ENCODE results near the gene DYSF.

Gene DYSF

DNA sequence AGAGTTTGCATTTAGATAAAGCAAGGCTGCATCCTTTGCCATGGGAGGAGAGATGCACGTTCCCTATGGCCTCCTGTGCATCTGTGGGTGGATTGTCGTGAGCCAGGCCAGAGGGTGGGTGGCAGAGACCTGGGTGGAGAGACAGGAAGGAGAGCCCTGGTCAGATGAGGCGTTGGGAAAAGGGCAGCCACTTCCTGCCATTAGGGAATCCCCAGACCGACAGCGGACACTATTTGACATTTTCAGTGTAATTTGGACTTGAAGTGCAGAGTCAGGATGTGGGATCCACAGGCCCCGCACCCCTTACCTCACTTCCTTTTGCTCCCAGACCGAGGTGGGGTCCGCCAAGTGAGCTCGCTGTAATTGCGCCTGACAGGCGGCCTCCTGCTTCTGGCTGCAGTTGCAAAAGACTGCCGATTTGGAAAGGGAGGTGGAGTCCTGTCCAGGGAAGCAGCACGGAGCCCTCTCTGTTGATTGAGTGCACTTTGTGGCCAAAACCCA lies 150.0 kb downstream of the DYSF start:
- TF ChIP-seq, protein P1, sequence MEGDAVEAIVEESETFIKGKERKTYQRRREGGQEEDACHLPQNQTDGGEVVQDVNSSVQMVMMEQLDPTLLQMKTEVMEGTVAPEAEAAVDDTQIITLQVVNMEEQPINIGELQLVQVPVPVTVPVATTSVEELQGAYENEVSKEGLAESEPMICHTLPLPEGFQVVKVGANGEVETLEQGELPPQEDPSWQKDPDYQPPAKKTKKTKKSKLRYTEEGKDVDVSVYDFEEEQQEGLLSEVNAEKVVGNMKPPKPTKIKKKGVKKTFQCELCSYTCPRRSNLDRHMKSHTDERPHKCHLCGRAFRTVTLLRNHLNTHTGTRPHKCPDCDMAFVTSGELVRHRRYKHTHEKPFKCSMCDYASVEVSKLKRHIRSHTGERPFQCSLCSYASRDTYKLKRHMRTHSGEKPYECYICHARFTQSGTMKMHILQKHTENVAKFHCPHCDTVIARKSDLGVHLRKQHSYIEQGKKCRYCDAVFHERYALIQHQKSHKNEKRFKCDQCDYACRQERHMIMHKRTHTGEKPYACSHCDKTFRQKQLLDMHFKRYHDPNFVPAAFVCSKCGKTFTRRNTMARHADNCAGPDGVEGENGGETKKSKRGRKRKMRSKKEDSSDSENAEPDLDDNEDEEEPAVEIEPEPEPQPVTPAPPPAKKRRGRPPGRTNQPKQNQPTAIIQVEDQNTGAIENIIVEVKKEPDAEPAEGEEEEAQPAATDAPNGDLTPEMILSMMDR (IDR thresholded peaks at IDR 0.05), result no peak
- TF ChIP-seq ZFX (IDR thresholded peaks at IDR 0.05; ENCODE audit: borderline replicate concordance), result no peak
- no peak overlapping the region for H3K27ac ChIP-seq

DNA sequence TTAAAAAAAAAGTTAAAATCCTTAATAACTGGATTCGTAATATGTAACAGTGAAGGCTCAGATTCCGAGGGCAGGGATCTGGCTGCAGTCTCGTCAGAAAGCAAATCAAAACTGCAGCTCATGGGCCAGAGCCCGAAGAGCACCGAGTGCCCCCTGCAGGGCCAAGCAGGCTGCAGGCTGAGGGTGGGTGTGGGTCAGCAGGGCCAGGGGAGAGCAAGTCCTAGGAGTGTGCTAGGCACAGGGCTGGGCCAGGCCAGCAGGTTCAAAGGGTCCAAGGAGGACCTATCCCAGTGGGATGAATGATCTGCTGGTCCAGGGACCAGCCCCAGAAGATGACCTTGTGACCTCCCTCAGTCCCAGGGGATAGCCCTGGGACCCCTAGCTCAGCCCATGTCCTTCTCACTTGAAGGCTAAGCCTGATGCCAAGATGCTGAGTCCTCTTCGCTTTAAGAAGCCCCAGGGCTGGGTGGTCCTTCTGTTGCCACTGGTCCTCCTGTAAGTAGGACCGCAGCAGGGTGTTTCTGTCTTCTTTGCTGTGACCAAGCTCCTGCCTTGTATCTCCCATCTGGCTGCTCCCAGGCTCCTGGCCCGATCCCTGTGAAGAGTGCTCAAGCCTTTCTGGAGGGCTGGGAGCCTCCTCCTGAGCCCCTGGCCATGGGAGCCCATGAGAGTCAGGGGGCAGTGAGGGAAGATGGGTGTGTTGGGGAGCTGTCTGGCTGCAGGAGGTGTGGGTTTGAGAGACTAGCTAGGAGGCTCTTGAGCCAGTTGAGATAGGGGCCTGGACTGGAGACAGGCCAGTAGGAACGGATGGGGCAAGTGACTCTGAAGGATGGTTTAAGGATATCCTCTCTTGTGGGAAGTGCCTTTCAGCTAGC lies 150.7 kb downstream of the DYSF start:
- no peak overlapping the region for H3K27ac ChIP-seq
- TF ChIP-seq, protein P1 (IDR thresholded peaks at IDR 0.05), result no peak
- no peak for TF ChIP-seq ZFX (IDR thresholded peaks at IDR 0.05; ENCODE audit: borderline replicate concordance)

DNA sequence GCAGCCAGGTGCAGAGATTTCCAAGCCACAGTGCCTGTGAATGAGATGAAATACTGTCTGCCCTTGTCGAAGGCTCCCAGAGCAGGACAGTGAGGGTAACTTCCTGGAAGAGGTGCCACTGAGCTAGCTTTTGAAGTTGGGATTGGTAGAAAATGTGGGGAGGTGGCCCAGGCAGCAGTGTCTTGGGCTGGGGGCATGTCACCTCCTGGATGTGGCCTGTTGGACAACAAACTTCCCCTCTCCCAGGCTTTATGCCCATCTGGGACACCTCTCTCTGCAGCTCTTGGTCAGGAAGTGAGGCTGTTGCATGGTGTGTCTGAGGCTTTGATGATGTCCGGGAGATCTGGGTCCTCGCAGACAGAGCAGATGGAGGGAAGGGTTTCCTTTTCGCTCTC lies 151.4 kb downstream of the DYSF start:
- TF ChIP-seq ZFX (IDR thresholded peaks at IDR 0.05; ENCODE audit: borderline replicate concordance), result no peak
- TF ChIP-seq, protein P1 (IDR thresholded peaks at IDR 0.05), result no peak
- H3K27ac ChIP-seq, result no peak overlapping the region

DNA sequence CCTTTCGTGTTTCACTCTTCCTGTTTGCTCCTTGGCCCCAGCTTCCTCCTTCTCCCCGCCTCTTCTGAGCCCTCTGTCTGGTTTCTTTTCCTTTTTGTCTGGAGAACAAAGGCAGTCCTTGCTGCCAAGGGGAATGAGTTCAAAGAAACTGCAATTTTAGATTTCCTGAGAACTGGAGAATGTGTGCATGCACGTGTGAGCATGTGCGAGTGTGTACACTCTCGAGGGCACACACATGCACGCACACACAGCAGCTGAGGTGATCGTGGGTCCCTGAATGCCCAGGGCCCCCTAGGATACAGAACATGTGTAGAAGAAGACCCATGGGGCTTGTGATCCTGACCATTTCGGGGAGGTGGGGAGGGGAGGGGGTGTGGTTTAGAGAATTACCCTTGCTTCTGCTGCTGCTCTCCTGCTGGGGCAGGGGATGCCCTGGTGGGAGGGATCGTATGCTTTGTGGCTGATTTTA lies 151.8 kb downstream of the DYSF start:
- H3K27ac ChIP-seq, result no peak overlapping the region
- TF ChIP-seq, protein P1 (IDR thresholded peaks at IDR 0.05), result no peak
- no peak for TF ChIP-seq ZFX (IDR thresholded peaks at IDR 0.05; ENCODE audit: borderline replicate concordance)

DNA sequence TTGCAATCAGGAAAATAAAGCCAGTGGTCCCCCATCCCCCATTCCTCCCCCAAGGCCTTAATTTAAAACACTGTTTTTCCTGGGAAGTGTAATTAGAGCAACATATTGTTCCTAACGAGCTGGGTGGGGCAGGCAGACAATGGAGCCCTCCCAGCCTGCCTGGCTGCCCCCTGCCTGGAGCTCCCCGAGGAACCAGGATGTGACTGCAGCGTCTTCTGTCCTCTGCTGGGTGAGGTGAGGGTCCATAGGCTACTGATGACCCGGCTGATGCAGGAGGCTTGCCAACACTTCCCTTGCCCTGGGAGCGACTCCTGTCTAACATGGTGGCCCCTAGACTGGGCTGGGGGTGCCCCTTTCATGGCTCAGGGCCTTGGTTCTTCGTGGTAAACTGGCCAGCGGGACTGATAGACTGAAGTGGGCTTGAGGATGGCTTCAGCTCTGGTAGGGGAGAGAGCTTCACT lies 152.4 kb downstream of the DYSF start:
- TF ChIP-seq, protein P1 (IDR thresholded peaks at IDR 0.05), result no peak
- TF ChIP-seq ZFX (IDR thresholded peaks at IDR 0.05; ENCODE audit: borderline replicate concordance), result no peak
- H3K27ac ChIP-seq, result no peak overlapping the region

DNA sequence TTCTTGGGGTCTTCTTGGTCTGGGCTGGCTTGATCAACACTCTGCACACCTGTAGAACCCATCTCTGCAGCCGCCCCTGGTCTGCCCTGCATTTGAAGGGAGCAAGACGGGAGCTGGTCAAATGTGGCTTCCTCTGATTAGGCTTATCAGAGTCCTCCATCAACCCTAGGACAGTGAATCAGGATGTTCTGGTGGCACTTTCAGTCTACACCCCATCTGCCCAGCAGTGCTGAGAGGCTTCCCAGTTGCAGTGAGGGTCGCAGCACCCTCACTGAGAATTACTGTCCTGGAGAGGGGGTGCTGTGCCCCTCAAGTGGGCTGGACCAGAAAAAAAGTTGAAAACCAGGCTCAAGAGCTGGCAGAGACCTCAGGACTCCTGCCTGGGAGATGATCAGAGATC lies 152.9 kb downstream of the DYSF start:
- TF ChIP-seq ZFX (IDR thresholded peaks at IDR 0.05; ENCODE audit: borderline replicate concordance), result no peak
- TF ChIP-seq, protein P1 (IDR thresholded peaks at IDR 0.05), result no peak
- no peak overlapping the region for H3K27ac ChIP-seq

All from 22Rv1 (cell line).